ENCODE data around the gene ALDH1L1. TPM values are rescaled to one million over a fixed set of nuclear protein-coding genes. Genes with fewer than 3 reads are reported as not detected.
A peak's percentile ranks its signal among the peaks of the same experiment; 100 is the strongest.

Gene ALDH1L1
- total RNA-seq, 1 experiment from 2014 or later, result 7.0 TPM

DNA sequence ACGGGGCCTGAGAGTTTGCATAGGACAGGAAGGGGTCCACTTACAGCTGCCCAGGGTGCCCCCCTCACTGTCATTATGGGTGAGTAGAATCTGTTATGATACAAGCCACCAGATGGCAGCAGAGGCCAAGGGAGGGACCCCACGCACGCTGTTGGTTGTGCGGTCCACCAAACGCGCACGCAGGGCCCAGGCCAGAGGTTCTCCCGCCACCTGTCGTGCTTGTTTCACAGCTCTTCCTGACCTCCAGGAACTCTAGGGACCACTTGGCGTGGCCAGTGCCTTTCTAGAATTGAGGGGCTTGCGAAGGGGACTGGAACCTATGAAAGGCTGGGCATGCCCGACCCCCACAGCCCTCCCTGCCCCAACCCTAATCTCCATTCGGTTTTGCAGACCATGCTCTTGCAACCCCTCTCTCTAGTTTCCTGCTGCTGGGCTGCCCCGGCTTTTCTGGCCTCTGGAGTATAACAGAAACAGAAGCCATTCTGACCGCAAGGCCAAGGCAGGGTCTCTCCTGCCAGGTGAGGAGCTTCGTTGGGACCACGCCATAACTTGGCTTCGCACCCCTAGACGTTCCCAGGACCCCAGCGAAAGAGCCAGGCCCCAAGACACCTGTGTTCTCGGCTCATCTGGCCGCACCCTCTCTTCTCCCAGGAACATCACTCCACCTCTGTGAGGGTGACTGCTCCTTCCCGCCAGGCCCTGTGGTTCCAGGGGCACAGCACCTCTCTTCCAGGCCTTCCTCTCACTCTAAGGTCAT lies 46.0 kb downstream of the ALDH1L1 start:
- peak; percentile 40 for DNase-seq (ENCODE audit: low spot score)

DNA sequence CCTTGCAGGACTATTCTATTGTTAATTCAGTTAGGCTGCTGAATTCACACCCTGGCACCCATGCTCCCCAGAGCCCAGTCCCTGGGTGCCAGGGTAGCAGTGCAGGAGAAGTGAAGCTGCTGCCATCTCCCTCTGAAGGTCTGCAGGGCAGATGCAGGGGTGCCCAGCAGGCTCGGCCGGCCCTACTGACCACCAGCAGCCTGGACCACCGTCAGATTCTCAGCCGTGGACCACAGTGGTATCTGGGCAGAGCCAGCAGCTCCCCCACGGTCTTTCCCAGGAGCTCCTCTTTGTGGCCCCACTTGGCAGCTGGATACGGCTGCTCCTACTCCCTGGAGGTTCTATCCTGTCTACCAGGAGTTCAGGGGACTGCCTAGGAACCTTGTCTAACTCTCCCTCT lies 46.8 kb downstream of the ALDH1L1 start:
- no peak for DNase-seq (ENCODE audit: low spot score)

DNA sequence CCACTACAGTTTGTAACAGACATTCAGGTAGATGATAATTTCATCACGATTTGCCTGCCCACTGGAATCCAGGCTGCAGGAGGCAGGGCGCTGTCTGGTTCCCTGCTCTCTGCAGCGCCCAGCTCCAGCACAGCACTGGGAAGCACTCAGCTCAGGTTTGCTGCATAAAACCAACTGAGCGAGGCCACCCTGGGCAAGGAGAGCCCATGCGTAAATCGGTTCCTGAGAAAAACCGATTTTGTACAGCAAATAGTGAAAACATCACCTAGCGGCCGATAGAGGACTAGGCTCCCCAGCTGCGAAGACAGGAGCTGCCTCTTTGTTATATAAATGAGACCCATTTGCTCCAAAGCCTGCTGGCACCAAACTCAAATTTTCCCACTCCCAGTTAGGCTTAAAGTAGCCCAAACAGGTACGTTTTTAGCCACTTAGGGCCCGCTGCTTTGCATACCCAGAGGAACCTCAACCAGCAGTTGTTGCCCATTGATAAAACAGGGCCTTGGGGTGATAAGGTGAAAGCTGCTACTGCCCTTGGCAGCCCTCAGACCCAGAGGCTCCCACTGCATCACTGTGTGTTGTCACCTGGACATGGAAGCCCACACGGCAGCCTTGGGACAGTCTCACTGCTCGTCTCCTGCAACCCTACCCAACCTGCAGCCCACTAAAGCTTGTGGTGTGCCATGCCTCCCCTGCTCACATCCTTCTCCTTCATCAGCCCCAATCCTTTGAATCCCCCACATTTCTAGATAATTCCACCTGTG lies 47.5 kb downstream of the ALDH1L1 start:
- DNase-seq (ENCODE audit: low spot score), result no peak

DNA sequence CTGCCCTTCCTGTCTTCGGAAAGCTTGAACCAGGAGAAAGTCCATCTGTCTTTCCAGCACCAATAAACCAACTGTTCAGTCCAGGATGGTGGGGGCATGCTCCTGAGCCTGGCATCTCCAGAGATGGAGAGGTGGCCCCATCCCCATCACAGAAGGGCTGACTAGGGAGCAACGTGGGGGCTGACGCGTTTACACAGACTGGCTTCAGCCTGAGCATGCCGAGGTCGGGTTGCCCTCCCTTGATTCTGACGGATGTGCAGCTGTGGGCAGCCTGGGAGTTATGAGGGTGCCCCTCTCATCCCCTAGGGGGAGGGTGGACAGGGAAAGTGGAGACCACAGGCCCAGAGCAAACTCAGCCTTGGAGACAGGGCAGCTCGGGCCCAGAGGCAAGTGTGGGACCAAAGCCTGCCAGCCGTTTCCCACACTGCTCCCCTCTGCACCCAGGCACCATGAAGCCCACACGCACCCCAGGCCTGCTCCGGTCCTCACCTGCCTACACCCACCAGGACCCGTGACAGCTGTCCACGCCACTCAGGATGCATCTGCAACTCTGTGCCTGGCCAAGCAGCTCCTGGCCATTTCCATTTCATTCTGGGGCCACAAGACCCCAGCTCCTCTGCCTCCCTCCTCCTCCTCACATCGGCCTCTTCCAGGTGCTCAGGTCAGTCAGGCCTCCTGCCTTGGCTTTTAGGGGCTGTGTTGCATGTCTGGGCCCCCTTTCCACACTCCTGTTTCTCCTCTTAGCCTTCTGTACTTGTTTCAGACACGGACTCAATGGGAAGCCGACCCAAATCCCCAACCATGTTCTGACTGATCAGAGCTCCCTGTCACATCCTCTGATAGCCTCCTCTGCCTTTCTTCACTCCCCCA lies 48.3 kb downstream of the ALDH1L1 start:
- DNase-seq (ENCODE audit: low spot score), result no peak

DNA sequence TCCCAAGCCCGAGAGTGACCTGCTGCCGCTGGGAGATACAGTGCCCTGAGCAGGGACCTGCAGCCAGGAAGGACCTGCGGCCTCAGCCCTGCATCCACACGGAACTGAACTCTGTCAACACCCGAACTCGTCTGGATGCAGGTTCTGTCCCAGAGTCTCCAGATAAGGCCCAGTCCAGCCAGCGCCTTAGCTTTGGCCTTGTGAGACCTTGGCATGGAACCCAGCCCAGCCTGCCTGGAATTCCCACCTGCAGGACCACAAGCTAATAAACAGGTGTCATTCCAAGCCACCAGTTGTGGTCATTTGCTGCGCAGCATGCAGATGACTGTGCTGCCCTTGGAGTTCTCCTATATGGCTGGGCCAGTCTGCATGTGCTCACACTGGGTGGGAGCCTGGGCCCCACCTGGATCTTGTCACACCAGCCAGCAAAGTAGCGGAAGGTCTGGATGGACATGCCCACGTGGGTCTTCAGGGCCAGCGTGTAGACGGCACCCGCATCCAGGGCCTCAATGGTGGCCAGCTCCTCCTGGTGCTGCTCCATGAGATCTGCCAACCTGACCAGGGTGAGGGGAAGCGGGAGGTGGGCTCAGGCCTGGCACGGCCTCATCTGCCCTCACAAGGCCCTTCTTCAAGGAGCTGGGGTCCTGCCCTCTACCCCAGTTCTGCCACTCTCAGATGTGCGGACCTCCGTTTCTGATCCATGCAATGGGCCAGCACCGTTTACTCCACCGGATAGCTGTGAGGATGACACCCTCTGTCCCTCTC lies 49.2 kb downstream of the ALDH1L1 start:
- DNase-seq (ENCODE audit: low spot score), result no peak

DNA sequence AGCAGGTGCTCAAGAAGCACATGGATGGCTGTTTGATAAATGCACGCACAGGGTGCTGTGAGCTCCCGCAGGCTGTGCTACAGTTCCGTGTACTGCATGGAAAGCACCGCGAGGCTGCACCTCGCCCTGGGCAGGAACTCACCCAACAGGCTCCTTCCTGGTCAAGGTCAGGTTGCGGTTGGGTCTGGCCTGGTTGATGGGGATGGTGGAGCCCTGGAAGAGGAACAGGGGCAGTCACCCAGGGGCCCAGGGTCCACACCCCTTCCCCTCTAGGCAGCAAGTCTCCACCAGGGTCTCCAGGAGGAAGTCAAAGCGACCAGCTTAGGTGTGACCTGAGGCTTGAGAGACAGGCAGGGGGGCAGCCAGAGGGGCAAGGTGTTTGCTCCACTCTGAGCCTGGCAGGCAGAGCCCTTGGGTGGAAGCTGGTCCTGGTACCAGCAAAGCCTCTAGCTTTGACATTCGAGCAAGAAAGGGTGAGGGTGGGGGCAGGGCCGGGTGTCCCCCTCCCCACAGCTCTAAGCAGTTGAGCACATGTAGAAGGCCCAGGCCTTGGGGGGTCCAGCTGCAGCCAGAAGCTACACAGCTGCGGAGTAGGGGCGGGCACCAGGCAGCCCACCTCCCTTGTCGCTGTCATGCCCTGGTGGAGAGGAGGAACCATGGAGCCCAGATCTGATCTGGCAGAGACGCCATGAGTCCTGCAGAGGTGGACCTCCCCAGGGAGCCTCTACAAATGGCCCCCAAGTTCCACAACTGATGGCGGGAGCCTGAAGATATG lies 50.1 kb downstream of the ALDH1L1 start:
- DNase-seq (ENCODE audit: low spot score), result no peak

DNA sequence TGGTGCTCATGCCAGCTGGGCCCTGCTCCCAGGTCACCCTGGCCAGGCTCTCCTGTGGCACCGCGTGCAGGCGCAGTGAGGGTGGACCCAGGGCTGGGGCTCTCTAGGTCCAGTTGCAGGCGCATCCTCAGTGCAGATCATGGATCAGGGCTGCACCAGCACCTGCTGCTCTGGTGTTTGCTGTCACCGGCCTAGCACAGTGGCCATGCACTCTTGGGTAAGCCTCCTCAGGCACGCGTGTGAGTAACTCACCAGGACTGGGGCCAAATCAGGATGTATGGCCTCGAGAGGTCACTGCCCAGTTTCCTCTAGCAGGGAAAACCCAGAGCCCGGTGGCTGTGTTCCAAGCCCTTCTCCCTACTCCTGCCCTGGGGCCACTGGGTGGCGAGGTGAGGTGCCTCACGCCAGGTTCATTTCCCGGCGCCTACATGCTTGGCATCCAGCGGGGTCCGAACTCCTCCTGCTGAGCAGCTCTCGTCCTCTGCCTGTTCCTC lies 50.9 kb downstream of the ALDH1L1 start:
- DNase-seq (ENCODE audit: low spot score), result no peak

DNA sequence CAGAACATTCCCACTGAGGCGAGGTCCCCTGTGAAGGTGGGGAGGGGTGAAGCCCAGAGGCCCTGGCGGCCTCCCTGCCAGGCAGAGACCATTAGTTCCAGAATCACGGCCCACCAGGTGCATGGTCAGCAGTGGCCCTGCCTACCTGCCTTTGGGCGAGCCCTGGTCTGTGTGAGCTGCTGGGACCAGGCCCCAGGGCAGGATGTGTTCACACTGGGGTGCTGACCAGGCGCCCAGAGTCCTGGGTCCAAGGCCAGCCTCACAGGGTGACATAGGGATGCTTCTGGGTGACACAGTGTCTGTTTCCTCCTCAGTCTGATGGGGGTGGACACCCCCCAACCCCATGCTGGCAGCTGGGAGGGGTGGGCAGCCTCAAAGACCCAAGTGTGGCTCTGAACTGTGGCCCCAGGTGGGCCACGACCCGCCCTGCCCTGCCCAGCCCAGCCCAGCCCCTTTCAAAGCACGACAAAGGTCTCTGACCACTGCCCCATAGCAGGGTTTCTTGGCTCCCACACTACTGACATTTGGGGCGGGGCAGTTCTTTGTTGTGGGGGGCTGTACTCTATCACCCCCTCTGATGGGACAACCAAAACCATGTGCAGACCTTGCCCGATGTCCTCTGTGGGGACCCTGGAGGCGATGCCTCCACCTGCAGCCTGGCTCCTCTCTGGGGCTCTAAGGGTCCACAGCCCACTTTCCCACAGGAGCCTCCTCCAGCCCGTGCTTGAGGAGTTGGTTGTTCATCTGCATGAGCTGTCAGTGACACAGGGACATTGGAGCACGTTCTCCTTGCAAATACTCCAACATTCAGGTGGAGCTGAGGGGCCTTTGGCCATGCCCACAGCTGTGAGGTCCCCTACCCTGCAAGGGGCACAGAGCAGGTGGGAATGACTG lies 51.6 kb downstream of the ALDH1L1 start:
- DNase-seq (ENCODE audit: low spot score), result no peak

DNA sequence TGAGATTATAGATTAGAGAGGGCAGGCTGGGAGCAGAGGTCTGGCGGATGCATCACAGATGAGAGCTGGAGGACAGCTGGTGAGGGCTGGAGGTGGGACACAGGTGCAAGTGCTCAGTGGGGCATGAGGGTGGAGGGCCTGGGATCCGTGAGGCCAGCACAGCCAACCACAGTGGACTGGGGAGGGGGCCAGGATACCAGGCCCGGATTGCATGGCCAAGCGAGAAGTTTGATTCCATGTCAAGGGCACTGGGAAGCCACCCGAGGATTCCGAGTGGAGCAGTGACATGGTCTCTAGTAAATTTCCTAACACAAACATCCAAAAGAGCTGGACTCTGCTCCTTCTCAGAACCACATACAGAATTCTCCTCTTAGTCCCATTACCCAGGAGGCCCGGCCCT lies 52.5 kb downstream of the ALDH1L1 start:
- DNase-seq (ENCODE audit: low spot score), result no peak

DNA sequence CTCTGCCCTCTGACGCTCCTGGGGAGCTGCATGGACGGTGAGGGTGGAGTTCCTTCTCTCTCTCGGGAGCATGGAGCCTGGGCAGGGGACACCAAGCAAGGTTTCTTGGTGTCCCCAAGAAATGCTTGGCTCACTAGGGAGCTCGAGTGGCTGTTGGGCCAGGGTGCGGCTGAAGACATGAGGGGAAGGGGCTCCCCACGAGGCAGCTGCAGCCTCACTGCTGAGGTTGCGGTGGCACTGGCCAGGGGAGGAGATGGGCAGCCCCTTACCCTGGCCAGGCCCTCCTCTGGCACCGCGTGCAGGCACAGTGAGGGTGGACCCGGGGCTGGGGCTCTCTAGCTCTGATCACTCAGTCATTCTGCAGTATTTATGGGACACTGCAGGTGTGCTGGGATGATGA lies 52.9 kb downstream of the ALDH1L1 start:
- no peak for DNase-seq (ENCODE audit: low spot score)

DNA sequence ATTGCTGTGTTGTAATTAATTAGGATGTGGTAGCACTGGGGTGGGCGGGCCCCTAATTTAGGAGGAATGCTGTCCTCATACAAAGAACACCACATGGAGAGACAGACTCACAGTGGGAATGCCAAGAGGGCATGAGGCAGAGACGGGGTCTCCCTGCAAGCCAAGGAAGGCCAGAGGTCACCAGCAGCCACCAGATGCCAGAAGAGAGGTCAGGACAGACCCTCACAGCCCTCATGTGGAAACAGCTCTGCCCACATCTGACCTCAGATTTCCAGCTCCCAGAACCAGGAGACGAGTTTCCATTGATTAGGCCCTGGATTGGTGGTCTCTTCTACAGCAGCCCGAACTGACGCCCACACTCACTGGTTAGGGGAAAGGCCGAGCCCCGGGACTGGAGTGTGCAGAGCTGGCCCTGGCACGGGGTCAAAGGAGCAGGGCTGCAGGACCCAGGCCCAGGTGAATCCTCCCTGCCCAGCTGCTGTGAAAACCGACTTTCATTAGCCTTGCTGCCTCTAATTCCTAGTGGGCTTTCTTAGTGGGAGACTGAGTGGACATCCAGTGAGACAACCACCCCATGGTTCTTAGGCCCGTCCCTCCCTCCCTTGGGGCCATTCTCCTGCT lies 53.5 kb downstream of the ALDH1L1 start:
- DNase-seq (ENCODE audit: low spot score), result no peak

DNA sequence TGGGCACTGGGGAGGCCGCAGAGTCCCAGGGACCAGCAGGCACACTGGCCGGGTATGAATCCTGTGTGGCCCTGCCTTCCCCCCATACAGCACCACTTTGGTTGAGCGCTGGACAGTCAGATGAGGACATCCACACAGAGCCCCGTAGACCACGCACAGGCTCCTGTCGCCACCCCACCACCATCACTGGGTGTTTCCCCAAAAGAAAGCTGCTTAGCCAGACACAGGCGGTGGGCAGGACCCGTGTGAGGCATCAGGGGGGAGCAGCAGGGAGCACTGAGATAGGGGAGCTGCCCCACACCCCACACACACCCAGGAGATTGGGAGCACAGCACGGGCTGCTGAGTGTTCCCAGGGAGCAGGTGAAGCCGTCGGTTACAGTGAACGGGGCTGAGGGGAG lies 54.1 kb downstream of the ALDH1L1 start:
- DNase-seq (ENCODE audit: low spot score), result no peak

DNA sequence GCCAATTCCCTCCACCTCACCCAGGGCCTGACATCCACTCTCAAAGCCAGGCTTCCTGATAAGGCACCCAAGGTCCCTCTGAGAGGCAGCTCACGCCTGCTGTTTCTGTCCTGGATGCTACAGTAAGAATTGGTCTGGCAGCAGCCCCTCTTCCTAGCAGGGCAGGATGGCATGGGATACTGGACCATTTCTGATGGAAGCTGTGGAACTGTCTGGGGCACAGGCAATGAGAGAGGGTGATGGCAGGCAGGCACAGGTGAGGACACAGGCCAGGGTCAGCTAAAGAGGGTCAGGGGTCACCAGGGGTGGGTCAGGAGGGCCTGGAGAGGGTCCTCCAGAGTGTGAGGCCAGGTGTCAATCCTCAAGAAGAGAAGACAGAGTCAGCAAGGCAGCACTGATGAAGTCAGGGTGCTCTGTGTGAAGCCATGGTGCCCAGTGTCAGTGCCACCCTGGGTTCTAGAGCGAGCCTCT lies 54.6 kb downstream of the ALDH1L1 start:
- DNase-seq (ENCODE audit: low spot score), result no peak

DNA sequence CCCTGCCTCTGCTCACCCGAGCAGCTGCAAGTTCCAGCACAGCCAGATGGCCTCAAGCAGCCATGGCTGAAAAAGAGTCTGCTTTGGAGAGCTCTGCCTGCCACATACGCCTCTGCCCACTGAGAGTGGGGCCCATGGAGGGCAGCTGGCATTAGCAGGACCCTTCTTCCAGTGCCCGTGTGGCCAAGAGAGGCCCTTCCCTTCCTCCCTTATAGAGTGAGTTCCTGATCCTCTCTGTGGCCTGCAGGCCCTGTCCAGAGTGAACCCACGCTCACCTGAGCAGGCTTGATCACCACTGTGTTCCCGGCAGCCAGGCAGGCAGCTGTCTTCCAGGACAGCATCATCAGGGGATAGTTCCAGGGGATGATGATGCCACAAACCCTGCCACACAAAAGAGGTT lies 55.0 kb downstream of the ALDH1L1 start:
- DNase-seq (ENCODE audit: low spot score), result no peak

DNA sequence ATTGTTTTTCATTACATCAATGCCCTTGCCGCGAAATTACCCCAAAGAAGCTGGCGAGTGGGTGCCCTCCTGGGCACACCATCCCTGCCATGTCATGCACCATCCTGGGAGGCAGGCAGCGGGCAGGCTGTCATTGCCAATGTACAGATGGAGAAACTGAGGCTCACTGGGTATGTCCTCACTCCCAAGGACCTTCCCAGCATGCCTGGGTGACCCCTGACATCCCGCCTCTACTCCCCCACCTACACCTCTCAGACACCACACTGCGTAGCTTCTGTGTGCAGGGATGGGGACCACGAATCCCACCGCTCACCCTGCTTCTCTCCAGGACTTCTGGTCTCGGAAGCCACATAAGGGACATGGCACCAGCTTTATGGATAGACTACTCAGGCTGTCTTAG lies 55.5 kb downstream of the ALDH1L1 start:
- no peak for DNase-seq (ENCODE audit: low spot score)

DNA sequence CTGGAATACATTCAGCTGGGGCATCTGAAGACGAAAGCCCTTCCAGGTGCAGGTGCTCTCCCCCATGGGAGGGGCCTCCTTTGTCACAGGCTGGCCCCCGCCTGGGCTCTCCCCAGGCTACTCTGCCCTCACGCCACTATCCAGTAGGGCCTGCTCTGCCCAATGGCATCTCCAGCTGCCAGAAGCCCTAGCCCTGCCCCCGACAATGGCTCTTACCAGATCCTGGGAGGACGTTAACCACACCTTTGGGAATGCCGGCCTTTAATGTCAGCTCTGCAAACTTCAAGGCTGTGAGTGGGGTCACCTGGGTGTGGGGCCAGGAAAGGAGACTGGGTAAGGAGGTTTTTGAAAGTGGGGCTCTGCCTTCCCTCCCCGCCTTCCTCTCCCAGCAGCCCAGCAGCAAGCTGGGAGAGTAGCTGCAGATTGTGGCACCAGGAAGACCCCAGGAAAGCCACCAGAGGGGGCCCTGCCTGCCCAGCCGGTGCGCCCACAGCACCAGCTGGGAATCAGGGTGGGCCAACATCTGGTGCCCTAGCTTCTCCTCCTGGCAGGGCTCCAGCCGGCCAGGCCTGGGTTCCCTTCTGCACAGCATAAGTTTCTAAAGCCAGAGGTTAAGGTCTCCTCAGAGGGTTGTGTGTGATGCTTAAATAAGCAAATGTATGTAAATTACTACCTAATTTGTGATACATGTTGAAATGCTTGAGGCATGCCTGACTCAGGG lies 56.1 kb downstream of the ALDH1L1 start:
- no peak for DNase-seq (ENCODE audit: low spot score)

DNA sequence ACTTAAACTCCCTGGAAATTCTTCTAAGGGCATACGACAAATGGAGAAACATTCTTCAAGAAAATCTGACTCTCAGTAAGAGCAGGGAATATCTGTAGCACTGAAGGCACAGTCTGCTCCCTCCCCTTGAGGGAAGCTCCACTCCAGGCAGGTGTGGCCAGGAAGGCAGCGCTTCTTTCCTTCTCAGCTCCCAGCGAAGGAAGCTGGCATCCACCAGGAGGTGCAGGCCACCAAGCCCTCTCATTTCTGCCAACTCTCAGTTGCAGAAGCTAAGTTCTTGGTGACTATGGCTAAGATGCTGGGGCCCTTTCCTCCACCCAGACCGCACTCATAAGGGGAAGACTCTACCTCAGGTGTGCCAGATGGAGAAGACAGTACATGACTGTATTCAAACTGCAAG lies 58.8 kb downstream of the ALDH1L1 start:
- DNase-seq (ENCODE audit: low spot score), result no peak

DNA sequence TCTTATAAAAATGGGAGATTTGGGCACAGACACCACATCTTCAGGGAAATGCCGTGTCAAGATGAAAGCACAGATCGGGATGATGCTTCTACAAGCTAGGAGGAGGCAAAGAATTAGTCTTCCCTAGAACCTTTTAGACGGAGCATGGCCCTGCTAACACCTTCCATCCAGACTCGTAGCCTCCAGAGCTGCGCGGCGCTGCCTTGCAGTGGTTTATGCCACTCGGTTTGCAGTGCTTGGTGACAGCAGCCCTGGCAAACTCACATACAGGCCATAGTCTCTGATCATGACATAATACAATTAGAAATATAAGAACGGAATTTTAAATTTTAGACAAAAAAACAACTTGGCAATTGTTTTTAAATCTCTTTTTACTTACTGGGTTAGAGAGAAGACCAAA lies 59.3 kb downstream of the ALDH1L1 start:
- DNase-seq (ENCODE audit: low spot score), result no peak
